ENCODE measurements around the gene RAD51B.

The RAD51B gene

DNA sequence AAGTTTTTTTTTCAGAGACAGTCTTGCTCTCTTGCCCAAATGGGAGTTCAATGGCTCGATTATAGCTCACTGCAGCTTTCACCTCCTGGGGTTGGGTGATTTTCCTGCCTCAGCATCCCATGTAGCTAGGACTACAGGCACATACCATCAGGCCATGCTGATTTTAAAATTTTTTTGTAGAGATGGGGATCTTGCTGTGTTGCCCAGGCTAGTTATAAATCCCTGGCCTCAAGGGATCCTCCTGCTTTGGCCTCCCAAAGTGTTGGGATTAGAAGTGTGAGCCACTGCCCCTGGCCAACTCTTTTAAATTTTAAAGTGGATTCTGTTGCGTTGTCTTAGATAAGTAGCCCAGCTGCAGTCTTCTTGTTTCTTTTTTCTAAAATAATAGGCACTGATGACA lies 115.8 kb downstream of the RAD51B start:
- FAIRE-seq: no peak

DNA sequence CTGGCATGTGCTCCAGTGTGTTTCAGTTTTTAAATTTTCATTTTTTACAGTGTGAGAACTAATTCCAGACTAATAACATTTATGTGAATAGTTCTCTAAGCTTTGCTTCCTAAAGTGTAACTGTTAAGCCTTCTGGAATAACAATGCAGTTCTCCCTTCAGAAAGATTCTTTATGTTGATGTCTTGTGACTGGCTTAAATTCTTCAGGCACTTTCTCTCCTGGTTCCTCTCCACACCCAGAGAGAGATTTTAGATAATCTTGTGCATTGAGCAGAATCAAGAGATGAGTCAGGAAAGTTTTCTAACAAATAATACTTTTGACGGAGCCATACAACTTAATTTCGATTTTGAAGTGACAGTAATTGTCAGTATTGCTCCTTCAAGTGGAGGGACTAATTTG lies 118.5 kb downstream of the RAD51B start:
- TF ChIP-seq SPI1 (IDR thresholded peaks at IDR 0.05; ENCODE audit: low read depth, low read length): no peak
- TF ChIP-seq PAX5 (IDR thresholded peaks at IDR 0.05; ENCODE audit: insufficient read depth, low read length, severe bottlenecking): no peak
- TF ChIP-seq POLR2AphosphoS5 (IDR thresholded peaks at IDR 0.05; ENCODE audit: low read depth, low read length): no peak
- no peak for TF ChIP-seq TAF1 (IDR thresholded peaks at IDR 0.05; ENCODE audit: low read depth, low read length)
- TF ChIP-seq POU2F2 (IDR thresholded peaks at IDR 0.05; ENCODE audit: low read depth, low read length): no peak
- TF ChIP-seq POLR2A (IDR thresholded peaks at IDR 0.05; ENCODE audit: low read depth, low read length): no peak
- DNase-seq (ENCODE audit: insufficient read length, low spot score) (no peak), FAIRE-seq (no peak)

More for the DNA sequence above, 115.8 kb downstream of the RAD51B start:
- DNase-seq (ENCODE audit: insufficient read length, low spot score): no peak
- TF ChIP-seq SPI1 (IDR thresholded peaks at IDR 0.05; ENCODE audit: low read depth, low read length) (no peak), POLR2A (IDR thresholded peaks at IDR 0.05; ENCODE audit: low read depth, low read length) (no peak), PAX5 (IDR thresholded peaks at IDR 0.05; ENCODE audit: insufficient read depth, low read length, severe bottlenecking) (no peak)

DNA sequence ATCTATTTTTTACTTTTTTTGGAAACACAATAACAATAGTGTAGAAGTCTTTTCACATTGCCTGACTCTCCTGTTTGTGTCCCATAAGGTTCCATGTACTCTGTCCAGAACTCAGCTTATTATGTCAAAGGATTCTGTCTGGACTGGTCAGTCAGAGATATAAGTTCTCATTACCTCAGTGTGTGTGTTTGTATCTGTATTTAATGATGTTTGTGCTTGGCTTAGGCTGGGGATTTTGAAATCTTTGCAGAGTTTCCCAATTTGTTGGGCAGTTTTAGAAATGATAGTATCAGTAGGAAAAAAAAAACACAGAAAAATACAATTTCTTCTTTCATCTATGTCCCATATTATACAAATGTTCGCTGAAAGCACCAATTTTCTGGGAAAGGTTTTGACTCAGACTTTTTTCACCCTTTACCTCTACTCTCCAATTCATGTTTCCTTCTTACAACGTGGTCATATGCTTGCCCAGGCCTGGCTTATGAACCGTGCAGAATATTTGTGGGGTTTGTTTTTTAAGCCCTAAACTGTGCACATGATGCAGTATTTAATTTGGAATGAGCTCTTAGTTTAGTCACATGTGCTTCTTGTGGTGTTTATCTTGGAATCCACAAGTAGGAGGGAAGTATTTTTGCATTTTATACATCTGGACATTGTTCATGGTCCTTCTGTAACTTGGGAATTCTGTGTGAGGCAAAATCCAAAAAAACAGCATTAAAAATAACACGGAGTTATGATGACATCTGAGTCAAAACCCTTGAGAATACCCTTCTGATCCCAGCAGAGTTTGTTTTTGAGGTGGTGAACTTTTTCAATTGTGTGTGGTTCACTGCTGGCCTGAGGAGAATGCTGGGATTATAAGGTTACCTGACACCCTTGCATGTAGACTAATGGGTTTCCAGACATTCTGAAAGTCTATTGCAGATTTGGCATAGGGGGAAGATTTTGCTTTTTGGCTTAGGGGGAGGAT lies 121.2 kb downstream of the RAD51B start:
- FAIRE-seq (peak; percentile 55), DNase-seq (ENCODE audit: insufficient read length, low spot score) (no peak)
- TF ChIP-seq TAF1 (IDR thresholded peaks at IDR 0.05; ENCODE audit: low read depth, low read length): no peak
- no peak for TF ChIP-seq PAX5 (IDR thresholded peaks at IDR 0.05; ENCODE audit: insufficient read depth, low read length, severe bottlenecking)
- TF ChIP-seq SPI1 (IDR thresholded peaks at IDR 0.05; ENCODE audit: low read depth, low read length): no peak
- TF ChIP-seq POU2F2 (IDR thresholded peaks at IDR 0.05; ENCODE audit: low read depth, low read length): no peak
- TF ChIP-seq POLR2A (IDR thresholded peaks at IDR 0.05; ENCODE audit: low read depth, low read length): no peak
- TF ChIP-seq POLR2AphosphoS5 (IDR thresholded peaks at IDR 0.05; ENCODE audit: low read depth, low read length): no peak

DNA sequence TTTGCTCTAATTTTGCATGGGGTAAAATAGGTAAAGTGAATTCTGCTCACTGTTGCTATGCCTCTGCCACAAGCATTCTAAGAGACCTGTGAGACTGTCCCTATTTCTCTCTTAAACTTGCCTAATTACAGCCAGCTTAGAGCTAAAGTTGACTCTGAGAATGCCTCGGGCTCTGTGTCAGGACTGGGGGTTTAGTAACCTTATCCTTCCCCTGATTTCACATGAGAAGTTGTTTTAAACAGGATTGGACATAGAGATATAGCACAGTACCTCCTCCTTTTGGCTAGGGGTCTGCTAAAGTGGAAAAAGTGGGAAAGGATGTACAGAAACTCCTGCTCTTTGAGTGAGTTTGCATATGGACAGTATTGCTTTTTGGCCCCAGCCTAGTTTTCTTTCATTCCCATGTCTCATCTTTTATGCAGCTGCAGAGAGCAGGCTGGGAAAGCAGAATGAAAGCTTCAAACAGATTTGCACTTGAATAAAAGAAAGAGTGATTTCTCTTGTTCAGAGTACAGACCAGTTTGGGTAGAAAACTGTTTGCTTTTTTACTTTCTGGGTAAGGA lies 122.0 kb downstream of the RAD51B start:
- FAIRE-seq: no peak

GRCh38 chr14:67942080-67942710 lies 122.6 kb downstream of the RAD51B start:
- TF ChIP-seq POLR2A (IDR thresholded peaks at IDR 0.05; ENCODE audit: low read depth, low read length) (no peak), TAF1 (IDR thresholded peaks at IDR 0.05; ENCODE audit: low read depth, low read length) (no peak), POLR2AphosphoS5 (IDR thresholded peaks at IDR 0.05; ENCODE audit: low read depth, low read length) (no peak), PAX5 (IDR thresholded peaks at IDR 0.05; ENCODE audit: insufficient read depth, low read length, severe bottlenecking) (no peak), SPI1 (IDR thresholded peaks at IDR 0.05; ENCODE audit: low read depth, low read length) (no peak), POU2F2 (IDR thresholded peaks at IDR 0.05; ENCODE audit: low read depth, low read length) (no peak)
- FAIRE-seq: no peak

More for the DNA sequence above, 122.0 kb downstream of the RAD51B start:
- DNase-seq (ENCODE audit: insufficient read length, low spot score): no peak
- TF ChIP-seq PAX5 (IDR thresholded peaks at IDR 0.05; ENCODE audit: insufficient read depth, low read length, severe bottlenecking) (no peak), TAF1 (IDR thresholded peaks at IDR 0.05; ENCODE audit: low read depth, low read length) (no peak), POLR2AphosphoS5 (IDR thresholded peaks at IDR 0.05; ENCODE audit: low read depth, low read length) (no peak), SPI1 (IDR thresholded peaks at IDR 0.05; ENCODE audit: low read depth, low read length) (no peak), POU2F2 (IDR thresholded peaks at IDR 0.05; ENCODE audit: low read depth, low read length) (no peak), POLR2A (IDR thresholded peaks at IDR 0.05; ENCODE audit: low read depth, low read length) (no peak)

DNA sequence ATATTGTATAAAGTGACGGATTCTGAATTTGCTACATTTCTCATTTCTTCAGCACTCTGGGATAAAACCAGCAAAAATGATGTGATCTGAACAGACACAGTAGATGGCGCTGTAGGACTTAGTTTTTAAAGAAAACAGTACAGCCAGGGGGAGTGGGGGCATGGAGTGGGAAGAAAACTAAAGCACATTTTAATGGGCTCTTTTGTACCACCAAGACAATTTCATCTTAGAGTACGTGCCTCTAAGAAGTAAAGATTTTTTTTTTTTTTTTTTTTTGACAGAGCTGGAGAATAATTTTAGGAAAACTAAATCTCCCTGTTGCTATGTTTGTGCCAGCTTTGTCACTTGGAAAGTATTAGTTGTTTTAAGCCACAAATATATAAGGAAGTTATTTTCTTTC lies 124.4 kb downstream of the RAD51B start:
- FAIRE-seq (peak; percentile 88), DNase-seq (ENCODE audit: insufficient read length, low spot score) (peak; percentile 15)
- TF ChIP-seq PAX5 (IDR thresholded peaks at IDR 0.05; ENCODE audit: insufficient read depth, low read length, severe bottlenecking) (no peak), SPI1 (IDR thresholded peaks at IDR 0.05; ENCODE audit: low read depth, low read length) (no peak), POLR2AphosphoS5 (IDR thresholded peaks at IDR 0.05; ENCODE audit: low read depth, low read length) (no peak), TAF1 (IDR thresholded peaks at IDR 0.05; ENCODE audit: low read depth, low read length) (no peak), POLR2A (IDR thresholded peaks at IDR 0.05; ENCODE audit: low read depth, low read length) (no peak), POU2F2 (IDR thresholded peaks at IDR 0.05; ENCODE audit: low read depth, low read length) (no peak)

More at GRCh38 chr14:67942080-67942710, 122.6 kb downstream of the RAD51B start:
- no peak for DNase-seq (ENCODE audit: insufficient read length, low spot score)

- TF ChIP-seq SPI1 (IDR thresholded peaks at IDR 0.05; ENCODE audit: low read depth, low read length) (no peak), PAX5 (IDR thresholded peaks at IDR 0.05; ENCODE audit: insufficient read depth, low read length, severe bottlenecking) (no peak), TAF1 (IDR thresholded peaks at IDR 0.05; ENCODE audit: low read depth, low read length) (no peak), POLR2A (IDR thresholded peaks at IDR 0.05; ENCODE audit: low read depth, low read length) (no peak), POU2F2 (IDR thresholded peaks at IDR 0.05; ENCODE audit: low read depth, low read length) (no peak), POLR2AphosphoS5 (IDR thresholded peaks at IDR 0.05; ENCODE audit: low read depth, low read length) (no peak)
- FAIRE-seq (no peak), DNase-seq (ENCODE audit: insufficient read length, low spot score) (no peak)
These were observed 125.0 kb downstream of the RAD51B start for GRCh38 chr14:67944605-67945004.

DNA sequence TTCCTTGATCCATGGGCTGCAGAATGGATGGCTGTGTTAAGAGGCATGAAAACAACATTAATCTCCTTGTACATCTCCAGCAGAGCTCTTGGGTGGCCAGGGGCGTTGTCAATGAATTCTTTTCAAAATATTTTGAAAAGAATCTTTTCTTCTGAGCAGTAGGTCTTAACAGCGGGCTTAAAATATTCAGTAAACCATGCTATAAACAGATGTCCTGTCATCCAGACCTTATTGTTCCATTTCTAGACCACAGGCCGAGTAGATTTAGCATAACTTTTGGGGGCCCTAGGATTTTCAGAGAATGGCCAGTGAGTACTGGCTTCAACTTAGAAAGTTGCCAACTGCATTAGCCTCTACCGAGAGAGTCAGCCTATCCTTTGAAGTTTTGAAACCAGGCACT lies 130.2 kb downstream of the RAD51B start:
- FAIRE-seq (no peak), DNase-seq (ENCODE audit: insufficient read length, low spot score) (no peak)
- TF ChIP-seq POU2F2 (IDR thresholded peaks at IDR 0.05; ENCODE audit: low read depth, low read length) (no peak), TAF1 (IDR thresholded peaks at IDR 0.05; ENCODE audit: low read depth, low read length) (no peak), POLR2AphosphoS5 (IDR thresholded peaks at IDR 0.05; ENCODE audit: low read depth, low read length) (no peak), PAX5 (IDR thresholded peaks at IDR 0.05; ENCODE audit: insufficient read depth, low read length, severe bottlenecking) (no peak), SPI1 (IDR thresholded peaks at IDR 0.05; ENCODE audit: low read depth, low read length) (no peak), POLR2A (IDR thresholded peaks at IDR 0.05; ENCODE audit: low read depth, low read length) (no peak)

DNA sequence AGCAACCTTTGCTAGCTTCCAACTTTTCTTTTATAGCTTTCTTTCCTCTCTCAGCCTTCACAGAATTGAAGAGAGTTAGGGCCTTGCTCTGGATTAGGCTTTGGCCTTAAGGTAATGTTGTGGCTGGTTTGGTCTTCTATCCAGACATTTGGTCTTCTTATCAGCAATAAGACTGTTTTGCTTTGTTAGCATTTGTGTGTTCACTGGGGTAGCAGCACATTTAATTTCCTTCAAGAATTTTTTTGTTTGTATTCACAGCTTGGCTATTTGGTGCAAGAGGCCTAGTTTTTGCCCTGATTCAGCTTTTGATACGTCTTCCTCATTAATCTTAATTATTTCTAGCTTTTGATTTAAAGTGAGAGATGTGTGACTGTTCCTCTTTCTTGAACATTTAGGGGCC lies 130.8 kb downstream of the RAD51B start:
- no peak for TF ChIP-seq POU2F2 (IDR thresholded peaks at IDR 0.05; ENCODE audit: low read depth, low read length)
- TF ChIP-seq TAF1 (IDR thresholded peaks at IDR 0.05; ENCODE audit: low read depth, low read length): no peak
- no peak for TF ChIP-seq POLR2A (IDR thresholded peaks at IDR 0.05; ENCODE audit: low read depth, low read length)
- TF ChIP-seq PAX5 (IDR thresholded peaks at IDR 0.05; ENCODE audit: insufficient read depth, low read length, severe bottlenecking): no peak
- TF ChIP-seq POLR2AphosphoS5 (IDR thresholded peaks at IDR 0.05; ENCODE audit: low read depth, low read length): no peak
- TF ChIP-seq SPI1 (IDR thresholded peaks at IDR 0.05; ENCODE audit: low read depth, low read length): no peak
- FAIRE-seq (no peak), DNase-seq (ENCODE audit: insufficient read length, low spot score) (no peak)

Data from GM12891 (cell line).